Measurements from ENCODE around the gene KASH5.

GRCh38 chr19:49436381-49437017 lies 48.5 kb downstream of the KASH5 start:
- TF ChIP-seq, protein P1, sequence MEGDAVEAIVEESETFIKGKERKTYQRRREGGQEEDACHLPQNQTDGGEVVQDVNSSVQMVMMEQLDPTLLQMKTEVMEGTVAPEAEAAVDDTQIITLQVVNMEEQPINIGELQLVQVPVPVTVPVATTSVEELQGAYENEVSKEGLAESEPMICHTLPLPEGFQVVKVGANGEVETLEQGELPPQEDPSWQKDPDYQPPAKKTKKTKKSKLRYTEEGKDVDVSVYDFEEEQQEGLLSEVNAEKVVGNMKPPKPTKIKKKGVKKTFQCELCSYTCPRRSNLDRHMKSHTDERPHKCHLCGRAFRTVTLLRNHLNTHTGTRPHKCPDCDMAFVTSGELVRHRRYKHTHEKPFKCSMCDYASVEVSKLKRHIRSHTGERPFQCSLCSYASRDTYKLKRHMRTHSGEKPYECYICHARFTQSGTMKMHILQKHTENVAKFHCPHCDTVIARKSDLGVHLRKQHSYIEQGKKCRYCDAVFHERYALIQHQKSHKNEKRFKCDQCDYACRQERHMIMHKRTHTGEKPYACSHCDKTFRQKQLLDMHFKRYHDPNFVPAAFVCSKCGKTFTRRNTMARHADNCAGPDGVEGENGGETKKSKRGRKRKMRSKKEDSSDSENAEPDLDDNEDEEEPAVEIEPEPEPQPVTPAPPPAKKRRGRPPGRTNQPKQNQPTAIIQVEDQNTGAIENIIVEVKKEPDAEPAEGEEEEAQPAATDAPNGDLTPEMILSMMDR (IDR thresholded peaks at IDR 0.05; ENCODE audit: low read length), result no peak
- no peak for TF ChIP-seq EZH2 (IDR thresholded peaks at IDR 0.05; ENCODE audit: borderline replicate concordance, low read length)
